Activated CD4-positive, alpha-beta T cell treated with anti-CD3 and anti-CD28 coated beads, Interleukin-2, Interleukin-4, amounts not matched to agents 100 ng/mL and 50 ng/mL, durations not matched to agents 16 hours and 8 hours (primary cell): ENCODE data around the gene VMAC.
A peak's percentile ranks its signal among the peaks of the same experiment; 100 is the strongest.

Source experiments
- DNase-seq: peaks from one replicate; pipeline ENCODE4 v3.0.0-alpha.2; 2020; ENCODE audit warnings: low spot score

Gene VMAC

DNA sequence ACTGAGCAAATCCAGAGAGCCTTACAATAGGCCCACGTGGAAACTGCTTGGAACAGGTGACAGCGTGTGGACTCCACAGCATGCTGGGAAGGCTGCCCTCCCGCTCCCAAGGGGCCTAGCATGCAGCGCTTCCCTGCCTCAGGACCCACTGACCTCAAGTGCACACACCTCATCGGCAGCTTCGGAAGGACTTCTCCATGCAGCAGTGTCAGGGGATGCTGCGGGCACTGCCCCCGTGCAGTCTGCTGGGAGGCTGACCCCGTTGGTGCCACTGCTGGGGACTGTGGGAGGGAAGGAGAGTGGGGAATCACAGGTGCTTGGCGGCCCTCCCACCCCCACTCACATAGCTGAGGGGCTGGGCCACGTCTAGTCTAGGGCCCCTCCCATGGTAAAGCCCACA is 26.6 kb downstream of the VMAC start:
- no peak for DNase-seq

GRCh38 chr19:5932146-5932545 is 27.5 kb downstream of the VMAC start:
- no peak for DNase-seq

- no peak for DNase-seq
Observed at GRCh38 chr19:5932609-5933262, 28.1 kb downstream of the VMAC start.

GRCh38 chr19:5933391-5934068 is 28.9 kb downstream of the VMAC start:
- no peak for DNase-seq

DNA sequence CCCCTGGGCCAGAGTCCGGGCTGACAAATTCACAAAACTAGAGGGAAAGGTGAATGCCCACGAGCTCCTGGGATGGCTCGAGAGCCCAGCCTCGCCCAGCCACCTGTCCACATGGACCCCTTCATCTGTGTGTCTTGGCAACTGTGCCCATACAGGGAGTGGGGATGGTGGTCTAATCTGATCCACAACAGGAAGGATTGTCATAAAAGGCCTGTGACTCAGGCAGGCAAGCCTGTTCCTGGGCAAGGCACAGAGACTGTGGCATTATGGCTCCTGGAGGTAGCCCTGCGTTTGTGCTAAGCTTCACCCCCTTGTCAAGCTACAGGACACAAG is 29.4 kb downstream of the VMAC start:
- no peak for DNase-seq

DNA sequence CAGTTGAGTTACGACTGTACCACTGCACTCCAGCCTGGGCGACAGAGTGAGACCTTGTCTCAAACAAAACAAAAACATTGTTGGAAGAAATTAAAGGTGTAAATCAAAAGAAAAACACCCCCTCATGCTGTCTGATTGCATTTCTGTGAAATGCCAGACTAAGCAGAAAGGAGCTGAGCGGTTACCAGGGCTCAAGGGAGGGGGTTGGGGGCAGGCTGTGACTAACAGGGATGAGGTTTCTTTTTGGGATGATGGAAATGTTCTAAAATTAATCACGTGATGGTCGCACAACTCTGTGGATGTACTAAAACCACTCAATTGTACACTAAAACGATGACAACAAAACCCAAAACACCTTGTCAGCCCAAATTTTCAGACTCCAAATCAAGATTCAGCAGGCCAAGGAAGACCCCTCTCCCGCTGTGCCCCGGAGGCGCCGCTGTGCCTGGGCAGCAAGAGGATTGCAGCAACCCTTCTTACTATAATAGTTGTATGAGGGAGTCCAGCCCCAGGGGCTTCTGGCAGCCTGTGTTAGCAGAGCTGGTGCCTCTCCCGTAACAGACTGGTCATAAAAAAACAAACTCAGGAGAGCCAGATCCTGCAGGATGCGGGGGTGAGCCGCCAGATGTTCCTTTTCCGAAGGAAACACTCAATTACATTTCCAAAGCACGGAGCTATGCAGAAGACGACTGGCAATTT is 30.3 kb downstream of the VMAC start:
- DNase-seq: no peak

DNA sequence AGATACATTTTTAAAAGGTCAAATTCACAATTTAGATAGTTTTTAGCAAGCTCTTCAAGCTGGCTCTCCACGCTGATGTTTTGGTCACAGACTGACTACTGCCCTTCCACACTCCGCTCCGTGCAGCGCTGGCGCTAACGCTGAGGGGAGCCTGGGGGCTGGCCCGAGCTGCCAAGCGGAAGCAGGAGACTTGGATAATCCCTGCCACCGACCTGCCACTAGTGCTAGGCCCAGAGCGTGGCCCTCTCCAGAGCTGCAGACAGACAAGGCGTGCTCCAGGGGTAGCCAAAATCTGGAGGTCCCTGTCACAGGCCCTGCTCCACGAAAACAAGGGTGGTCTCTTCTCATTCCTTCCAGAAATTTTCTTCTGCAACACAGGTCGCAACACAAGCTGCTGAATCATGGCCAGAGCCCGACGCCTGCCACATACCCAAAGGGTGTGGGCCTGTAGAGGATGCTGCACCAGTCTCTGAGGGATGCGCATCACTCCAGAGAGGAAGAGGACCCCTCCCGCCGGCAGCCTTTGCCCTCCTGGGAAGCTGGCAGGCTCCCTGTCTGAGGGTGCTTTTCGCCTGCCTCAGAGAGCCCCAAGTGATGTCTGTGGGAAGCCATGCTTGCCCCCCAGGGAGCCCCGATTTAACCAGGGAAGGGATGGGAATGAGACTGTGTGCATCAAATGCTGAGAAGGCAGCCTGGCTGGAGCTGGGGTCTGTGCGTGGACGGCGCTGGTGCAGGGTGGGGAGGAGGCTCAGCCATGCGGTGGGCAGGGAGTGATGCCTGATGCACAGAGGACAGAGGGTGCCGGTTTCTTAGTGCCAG is 31.0 kb downstream of the VMAC start:
- DNase-seq: no peak

DNA sequence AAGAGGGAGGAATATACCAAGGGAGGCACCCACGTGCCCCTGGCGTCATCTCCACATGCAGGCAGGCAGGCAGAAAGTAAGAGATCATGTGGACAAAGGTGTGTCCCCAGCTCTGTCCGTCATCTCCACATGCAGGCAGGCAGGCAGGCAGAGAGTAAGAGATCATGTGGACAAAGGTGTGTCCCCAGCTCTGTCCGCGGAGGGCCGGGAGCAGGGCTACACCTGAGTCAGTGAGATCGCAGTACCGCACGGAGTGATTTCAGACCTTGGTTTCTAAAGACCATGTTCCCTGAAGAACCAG is 31.6 kb downstream of the VMAC start:
- DNase-seq: no peak

- no peak for DNase-seq
Observed at GRCh38 chr19:5937550-5937949, 32.9 kb downstream of the VMAC start.

- no peak for DNase-seq
Observed at GRCh38 chr19:5940260-5941208, 35.9 kb downstream of the VMAC start.

GRCh38 chr19:5941673-5942072 is 37.0 kb downstream of the VMAC start:
- DNase-seq: no peak

DNA sequence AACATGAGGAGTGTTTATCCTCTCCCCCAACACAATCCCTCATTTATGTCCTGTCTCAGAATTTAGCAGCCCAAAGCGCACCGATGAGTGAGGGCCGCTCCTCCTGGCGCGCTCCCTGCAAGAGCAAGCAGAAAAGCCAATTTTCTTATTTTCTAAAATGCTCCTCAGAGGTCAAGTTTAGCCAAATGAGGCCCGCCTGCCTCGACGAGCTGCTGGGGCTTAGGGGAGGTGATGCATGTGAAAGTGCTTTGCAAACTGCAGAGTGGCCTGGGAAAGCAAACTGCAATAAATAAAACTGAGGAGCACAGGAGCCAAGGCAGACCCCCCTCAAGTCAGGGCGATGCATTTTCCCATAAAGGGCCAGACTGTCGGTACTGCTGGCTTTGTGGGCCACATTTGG is 38.4 kb downstream of the VMAC start:
- DNase-seq: no peak

GRCh38 chr19:5943623-5944022 is 39.0 kb downstream of the VMAC start:
- DNase-seq: no peak

DNA sequence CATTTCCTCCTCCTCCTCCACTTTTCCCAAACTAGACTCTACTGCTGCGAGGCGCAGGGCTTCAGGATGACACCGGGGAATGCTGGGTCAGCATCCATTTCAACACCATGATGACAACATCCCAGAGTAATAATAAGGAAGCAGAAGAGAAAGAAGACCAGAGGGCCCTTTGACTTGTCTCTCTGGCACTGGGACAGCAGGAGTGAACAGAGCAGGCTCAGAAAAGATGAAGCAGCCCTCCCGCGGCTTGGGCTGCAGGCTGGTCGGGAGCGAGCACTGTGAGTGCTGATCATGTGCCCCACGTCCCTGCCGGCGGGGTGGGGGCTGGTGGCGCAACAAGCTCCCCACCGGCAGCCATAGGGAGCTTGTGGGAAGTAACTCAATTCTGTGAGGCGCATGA is 42.8 kb downstream of the VMAC start:
- no peak for DNase-seq

GRCh38 chr19:5948752-5949564 is 44.3 kb downstream of the VMAC start:
- peak; percentile 21 for DNase-seq

- peak; percentile 42 for DNase-seq
Observed at GRCh38 chr19:5949792-5950305, 45.2 kb downstream of the VMAC start.

DNA sequence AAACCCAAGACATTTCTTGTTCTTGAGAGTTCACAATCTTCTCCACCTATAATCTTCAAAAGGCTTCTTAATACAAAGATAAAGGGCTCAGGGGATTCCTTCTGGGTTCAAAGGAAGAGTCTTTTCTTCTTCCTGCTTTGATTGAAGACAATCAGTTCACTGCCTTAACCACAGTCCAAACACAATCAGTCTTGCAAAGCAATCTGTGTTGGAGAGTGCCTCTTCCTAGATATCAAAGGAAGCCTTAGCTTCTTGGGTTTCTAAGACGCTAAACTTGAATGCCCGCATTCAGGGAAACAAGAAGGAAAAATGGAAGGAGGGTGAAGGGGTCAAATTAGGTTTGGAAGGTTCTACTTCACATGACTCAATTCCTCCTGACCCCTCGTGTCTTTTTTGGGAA is 46.1 kb downstream of the VMAC start:
- DNase-seq: no peak

- no peak for DNase-seq
Observed at GRCh38 chr19:5951338-5951861, 46.7 kb downstream of the VMAC start.

- no peak for DNase-seq
Observed at GRCh38 chr19:5952193-5953029, 47.7 kb downstream of the VMAC start.
